GM21360 (cell line): Measurements from ENCODE around the gene CALML3.

ENCODE experiments used
- ATAC-seq: cut with Tn5 transposase; IDR thresholded peaks from one replicate; pipeline ENCODE4 v1.9.1; 2021; ENCODE audit warnings: mild to moderate bottlenecking, moderate library complexity; ENCODE audit not compliant: unreplicated experiment

Gene CALML3

DNA sequence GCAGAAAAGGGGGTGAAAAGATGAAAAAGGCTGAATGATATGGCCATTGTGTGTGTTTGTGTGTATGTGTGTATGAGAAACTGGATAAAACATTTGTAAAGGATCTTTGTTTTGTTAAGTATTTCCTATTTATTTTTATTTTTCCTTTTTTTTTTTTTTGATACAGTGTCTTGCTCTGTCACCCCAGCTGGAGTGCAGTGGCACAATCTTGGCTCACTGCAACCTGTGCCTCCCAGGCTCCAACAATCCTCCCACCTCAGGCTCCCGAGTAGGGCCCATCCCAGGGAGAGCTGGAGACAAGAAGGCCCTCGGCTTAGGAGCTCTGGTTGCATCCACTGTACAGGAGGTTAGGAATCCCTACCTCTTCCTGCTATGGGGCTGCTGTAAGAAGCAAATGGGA lies 18.5 kb upstream of the CALML3 start:
- no peak for ATAC-seq

DNA sequence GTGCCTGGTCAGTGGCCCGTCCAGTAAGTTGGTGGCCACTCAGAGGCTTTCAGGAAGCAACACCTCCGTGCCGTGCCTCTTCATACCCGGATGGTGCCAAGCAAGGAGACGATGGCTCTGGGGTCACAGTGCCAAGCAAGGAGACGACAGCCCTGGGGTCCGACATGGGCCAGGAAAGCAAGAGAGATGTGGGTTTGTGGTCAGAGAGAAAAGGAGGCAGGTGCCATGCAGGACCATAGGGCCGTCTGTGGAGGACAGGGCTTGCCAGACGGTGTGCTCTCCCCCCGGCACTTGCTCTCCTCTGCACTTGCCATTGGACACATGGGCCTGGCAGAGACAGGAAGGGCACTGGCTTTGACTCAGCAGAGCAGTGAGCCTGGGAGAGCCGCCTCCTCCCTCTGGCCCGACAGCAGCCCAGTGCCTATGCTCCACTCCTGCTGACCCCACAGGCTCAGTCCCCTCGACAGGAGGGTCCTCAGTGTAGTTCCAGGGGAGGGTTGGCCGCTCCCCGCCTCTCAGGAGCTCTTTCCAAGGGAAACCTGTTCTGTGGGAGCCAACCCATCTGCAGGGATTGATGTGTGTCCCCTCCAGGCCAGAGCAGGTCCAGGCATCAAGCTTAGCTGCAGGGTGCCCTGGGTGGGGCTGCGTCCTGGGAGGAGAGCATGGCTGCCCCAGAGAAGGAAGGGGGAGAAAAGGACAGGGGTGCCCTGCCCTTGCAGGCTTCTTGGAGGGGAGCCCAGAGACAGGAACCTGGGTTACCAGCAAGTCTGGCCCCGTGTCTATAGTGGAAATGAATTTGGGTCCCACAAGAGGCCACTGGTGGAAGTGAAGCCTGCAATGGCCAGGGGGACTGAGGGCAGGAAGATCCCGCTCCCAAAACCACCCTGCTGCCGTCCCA lies 17.8 kb upstream of the CALML3 start:
- ATAC-seq, result no peak

DNA sequence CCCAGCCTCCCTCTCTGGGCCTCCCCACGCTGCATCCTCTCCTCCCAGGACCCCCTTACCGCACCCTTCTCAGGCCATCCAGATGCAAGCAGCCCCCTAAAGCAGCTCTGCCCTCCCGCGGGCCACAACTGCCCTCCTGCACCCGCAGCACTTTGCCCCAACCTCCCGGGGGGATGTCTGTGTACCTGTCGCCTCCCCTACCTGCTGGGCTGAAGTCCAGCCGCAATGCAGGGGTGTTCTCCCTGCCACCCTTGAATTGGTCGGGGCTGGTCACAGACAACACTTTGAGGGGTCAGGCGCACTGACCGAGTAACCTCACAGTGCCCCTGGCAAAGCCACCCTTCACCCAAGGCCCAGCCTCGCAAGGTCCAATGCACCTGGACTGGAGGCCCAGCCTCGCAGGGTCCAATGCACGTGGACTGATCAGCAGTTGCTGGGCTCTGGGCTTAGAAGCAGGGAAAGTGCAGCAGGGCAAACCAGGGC lies 17.1 kb upstream of the CALML3 start:
- no peak for ATAC-seq

DNA sequence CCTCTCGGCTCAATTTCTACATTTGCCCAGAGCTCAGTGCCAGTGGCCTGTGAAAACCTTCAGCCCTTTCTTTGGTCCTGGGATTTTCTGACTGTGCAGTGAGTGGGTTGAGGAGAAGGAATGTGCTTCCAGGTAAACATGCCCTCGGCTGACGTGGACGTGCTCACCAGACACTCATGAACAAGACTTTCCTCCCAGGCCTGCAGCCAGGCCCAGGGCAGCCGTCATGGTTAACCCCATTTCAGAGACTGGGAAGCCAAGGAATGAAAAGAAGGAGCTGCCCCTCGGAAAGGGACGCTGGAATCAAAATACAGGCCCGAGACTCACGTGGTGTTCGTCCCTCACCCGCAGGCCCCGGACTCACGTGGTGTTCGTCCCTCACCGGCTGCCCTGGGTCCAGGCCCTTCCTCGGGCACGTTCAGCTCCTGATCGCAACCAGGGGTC lies 16.6 kb upstream of the CALML3 start:
- no peak for ATAC-seq

DNA sequence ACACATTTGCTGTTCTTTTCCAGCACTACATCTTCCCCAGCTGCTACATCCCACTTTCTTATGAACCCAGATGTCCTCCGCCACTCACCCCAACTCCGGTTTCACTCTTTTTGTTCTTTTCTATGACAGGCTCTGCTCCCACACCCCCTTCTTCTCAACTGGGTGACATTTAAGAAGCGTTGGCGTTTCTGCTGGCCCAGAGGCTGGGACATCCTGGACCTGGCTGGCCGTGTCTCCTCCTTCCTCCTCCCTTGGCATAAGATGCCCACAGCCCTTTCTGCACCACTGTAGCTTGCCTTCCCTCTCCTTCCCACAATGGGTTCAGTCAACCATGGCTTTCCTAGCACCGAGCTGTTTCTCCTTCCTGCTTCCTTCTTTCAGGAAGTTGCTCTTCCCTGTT lies 16.0 kb upstream of the CALML3 start:
- ATAC-seq, result no peak

DNA sequence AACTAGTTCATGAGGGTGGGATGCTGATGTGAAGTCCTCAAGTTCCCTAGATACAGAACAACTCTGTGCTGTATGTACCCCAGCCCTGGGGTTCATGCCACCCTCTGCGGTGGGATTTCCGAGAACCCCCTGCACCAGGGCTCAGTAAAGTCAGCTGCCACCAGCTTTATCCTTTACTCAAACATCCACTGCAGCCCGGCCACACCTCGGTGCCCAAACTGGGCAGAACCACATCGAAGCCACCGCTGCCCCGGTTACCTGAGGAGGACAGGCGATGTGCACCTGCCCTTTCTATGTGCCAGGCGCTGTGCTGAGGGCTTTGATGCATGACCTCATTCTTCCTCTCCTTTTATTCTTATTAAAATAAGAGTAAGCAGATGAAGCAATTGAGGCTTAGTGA lies 15.5 kb upstream of the CALML3 start:
- ATAC-seq, result no peak

DNA sequence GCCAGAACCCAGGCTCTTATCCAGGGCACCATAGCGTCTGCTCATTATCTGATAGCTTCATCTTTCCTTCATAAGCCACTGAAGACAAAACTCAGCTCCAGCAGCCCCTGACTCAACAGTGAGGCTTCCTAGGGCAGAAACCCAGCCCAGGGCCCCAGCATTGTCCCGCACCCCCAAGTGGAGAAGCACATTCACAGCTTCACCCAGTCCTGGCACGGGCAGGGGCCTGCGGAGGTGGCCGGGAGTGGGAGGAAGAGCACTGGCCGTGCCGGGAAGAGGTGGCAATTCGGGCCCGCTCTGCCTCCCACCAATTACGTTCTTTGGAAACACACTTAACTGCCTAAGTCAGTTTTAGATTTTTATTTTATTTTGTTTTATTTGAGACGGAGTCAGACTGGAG lies 15.1 kb upstream of the CALML3 start:
- no peak for ATAC-seq

DNA sequence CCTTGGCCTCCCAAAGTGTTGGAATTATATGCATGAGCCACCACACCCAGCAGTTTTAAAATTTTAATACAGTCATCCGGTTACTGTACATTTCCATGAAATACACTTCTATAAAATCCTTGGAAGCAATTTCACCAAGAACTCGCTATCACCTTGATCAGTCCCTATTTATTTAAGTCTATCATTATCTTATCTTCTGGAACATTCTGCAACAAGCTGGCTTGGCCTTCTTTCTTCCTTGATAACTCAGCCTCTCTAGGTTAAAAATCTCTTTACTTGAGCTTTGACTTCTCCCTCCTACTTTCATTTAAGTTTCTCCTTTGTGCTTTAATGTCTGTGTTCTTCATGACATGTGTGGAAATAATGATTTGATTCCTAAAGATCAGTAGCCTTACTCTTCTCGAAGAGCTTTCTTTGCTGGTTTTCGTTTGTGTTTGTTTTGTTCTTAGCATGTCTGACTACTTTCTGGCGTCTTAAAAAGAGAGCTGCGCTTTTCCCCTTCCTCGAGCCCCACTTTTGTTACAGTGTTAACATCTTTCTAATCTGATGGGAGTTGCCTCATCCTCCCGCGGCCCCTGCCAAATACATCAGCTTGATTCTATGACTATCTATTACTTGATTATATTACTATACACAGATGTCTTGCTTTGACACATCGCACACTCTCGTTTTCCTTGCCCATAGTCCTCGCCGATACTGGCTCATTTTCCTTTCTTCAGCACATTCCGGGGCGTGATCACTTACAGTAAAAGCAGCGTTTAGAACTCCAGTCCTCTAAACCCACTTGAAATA lies 14.3 kb upstream of the CALML3 start:
- no peak for ATAC-seq

DNA sequence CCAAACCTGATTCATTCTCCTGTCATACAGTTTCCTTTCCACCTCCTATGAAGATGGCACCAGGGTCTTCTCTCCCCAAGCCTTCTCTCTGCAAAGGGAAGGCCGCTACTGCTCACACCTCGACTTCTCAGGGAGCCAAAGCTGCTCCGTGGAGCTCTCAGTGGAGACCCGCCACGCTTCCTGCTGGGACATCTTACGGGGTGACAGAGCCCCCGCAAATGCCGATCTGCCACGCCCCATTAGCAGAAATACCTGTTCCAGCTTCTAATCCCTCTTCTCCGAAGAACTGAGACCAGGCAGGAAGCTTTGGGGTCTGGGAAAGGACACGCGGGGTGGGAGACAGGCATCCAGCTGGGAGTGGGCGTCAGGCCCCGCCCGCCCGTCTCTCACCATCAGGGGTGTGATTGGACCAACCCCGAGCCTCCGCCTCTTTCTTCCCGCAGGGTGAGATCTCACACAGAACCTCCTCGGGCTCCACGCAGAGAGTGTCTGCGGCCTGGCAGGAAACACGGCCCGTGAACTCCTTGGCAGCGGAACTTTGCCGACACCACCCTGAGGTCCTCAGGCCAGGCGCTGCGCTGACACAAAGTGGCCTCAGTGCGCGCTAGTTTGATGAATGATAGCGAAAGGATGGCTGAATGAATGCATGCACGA lies 13.4 kb upstream of the CALML3 start:
- no peak for ATAC-seq

DNA sequence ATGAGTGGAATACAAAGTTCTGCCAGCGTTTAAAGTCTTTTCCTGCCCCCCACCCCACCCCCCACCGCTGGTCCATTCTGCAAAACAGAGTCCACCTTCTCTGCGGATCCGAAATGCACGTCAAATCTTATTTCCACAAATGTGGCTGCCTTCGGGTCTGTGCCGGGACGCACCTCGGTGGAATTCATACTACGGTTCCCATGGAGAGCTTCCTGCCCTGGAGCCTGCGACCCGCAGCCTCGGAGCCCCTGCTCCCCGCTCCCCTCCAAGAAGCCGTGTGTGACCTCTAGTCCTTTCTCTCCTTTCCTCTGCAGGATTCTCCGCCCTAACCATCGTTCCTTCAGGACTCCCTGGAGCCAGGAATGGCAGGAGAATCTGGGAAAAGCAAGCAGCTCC lies 12.9 kb upstream of the CALML3 start:
- no peak for ATAC-seq

DNA sequence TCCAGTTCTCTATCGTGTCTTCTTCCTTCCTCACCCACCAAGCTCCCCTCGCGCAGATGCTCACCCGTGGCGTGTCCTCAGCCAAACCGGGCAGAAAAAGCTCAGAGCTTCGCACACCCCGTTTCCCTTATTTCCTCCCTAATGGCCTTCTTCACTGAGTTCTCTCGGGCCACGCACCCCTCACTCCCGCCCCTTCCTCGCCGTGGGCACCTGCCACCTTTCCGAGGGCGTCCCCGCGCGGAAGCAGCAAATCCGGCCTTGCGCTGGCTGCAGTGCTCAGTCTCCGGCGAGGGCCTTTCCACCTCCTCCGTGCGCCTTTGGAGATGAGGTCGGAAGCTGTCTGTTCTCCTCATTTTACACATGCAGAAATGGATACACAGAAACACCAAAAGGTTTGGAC lies 12.4 kb upstream of the CALML3 start:
- no peak for ATAC-seq

DNA sequence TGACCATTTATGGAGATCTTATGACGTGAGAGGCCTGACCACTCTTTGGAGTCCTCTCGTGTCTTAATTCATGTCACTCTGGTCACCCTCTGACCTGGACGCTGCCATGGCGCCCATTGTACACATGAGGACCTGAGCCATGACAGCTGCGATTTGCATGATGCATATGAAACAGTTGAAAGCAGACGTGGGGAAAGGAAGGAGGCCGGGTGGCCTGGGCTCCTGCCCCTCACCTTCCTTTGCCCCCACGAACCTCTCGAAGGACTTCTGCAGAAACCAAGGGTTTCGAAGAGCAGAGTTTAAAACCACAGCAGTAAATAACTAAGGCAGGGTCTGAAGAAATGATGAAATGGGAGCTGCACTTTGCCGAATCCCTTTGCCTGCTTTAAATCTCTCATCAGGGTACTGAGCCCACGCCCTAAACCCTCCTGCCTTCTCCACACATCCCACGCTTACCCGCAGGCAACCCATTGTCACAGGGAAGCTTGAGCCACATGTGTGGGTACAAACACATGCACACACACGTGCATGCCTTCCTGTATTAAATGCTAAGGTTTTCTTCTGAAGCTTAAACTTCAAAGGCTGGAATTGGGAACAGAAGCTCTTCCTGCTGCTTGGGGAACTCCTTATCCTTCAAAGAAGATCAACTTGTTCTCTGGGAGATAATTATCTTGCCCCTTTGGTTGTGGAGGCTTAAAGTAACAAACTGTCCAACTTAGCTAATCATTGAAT lies 11.7 kb upstream of the CALML3 start:
- ATAC-seq, result no peak

DNA sequence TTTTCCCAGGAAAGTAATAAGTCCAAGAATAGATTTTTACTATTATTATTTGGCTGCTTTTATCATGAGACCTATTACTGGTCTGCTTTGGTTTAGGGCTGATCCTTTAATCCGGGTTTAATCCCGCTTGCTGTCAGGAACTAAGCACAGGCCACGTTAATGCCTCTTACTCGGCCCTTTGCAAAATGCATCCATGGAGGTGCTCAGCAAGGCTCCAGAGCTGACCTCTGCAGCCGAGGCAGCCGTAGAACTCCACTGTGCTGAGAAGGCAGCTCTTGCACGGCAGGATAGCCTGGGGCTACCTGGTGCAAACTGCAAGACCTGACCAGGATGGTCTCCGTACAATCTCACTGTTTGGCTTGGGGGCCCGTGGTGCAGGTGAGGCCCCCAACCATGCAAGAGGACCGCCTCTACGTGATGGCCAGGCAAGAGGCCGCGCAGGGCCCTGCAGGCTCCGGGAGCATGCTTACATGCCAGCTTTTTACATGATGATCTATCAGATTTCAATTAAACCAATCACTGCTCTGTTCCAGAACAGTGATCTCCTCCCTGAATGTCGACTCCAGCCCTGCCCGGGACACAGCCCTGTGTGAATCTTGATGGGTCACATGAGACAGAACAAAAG lies 10.4 kb upstream of the CALML3 start:
- ATAC-seq, result no peak

DNA sequence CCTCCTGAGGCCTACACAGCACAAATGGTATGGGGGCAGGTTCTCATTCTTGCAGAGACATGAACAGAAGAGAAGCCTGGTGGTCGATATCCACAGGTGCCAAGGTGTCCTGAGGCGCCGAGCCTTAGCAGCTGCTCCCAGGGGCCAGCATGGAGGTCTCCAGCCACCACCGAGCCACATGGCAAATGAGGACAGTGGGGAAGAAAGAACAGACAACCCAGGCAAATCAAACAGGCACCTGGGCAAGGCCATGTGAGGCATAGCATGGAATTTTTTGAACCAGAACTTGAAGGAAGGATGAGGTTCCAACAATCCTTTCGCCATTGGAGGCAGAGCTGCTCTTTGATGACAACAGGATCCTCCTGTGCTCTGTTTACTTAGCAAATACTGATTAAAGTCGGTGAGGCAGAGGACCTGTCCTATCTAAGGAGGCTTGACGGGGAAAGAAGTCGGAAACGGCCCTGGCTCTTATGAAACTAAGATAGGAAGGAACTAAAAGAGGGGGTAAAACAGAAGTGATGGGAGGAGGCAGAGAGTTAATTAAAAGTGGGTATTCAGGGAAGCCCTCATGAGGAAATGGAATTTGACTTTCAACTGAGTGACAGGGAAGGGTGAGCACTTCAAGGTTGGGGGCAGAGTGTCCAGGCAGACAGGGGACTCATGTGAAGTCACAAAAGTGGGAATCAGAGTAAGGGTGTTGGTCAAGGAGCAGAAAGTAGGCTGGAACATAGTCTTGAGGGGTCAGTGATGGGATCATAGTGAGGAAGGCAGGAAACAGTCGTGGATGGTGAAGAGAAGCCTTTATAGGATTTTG lies 8.6 kb upstream of the CALML3 start:
- no peak for ATAC-seq

DNA sequence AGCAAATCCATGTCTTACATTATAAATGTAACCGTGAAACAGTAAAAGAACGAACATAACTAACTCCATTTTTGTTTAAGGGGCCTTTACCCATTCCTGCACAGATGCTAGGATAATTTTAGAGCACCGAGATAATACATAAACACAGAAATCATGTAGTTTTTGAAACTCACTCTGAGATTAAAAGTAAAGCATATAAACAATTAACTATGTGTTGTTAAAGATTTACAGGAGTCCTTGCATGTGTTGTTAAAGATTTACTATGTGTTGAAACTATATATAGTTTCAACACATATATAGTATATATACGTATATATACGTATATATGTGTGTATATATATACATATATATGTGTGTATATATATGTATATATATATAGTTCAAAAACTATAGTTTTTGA lies 7.2 kb upstream of the CALML3 start:
- no peak for ATAC-seq

DNA sequence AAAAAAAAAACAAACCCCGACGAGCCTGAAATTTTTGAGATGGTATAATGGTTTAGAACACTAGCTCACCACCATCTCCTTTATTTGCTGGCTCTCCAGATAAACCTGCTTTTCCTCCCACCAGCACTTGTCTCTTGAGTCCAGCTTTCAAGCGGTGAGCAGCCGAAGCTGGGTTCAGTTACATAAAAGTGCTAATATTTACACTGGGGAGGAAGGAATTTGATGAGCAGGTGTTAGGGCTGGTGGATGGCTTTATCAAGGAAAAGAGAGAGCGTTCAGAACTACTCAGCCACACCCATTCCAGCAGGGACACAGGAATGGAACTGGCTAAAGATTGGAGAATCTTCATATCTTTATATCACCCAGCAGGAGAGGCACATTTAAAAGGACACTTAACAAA lies 6.6 kb upstream of the CALML3 start:
- no peak for ATAC-seq

DNA sequence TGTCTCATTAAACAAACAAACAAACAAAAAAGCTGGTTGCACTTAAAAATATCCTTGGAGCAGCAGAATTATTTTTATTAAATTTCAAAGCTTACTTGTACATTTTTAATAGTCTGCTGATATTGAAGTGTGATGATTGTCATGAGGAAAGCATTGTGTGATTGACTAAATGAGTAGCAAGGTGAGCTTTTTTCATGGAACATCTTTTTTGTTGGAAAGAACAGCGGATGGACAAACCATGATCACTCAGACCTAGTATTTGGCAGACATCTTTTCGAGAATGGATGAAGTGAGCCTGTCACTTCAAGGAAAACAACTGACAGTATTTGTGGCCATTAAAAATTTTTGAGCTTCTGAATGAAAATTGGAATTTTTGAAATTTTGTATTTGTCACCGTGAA lies 5.7 kb upstream of the CALML3 start:
- no peak for ATAC-seq

DNA sequence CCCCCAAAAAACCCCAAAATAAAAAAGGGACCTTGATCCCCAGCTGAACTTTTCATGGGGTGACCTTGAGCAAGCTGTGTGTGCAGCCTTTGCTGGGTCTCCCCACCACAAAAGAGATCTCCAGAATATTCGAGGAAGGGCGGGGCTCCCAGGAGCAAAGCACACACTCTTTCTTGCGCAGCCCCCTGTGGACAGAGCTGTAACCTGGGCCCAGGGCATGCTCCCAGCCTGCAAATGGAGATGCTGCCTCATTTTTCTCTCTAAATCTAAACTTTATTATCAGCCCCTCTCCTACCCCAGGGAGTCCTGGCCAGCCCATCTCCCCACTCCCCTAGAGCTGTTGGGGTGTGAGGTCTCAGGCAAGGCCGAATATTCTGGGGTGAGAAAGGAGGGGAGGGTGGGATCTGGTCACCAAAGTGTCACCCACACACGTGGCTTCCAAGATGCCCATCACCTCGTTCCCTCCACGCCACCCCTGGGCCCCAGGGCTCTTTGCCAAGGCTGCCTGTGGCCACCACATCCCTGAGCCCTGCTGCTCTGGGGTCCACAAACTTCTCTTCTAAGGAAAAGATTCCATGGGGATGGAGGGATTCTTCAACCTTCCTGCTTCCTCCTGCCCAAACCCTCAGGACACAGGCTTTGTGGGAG lies 1.7 kb upstream of the CALML3 start:
- no peak for ATAC-seq
